Left lung (tissue), 10 donors: Measurements from ENCODE around the gene VTA1. TPM values are rescaled to one million over a fixed set of nuclear protein-coding genes. Genes with fewer than 3 reads are reported as not detected.

Source experiments
- ATAC-seq: fragments of 200-7000 bp; cut with Tn5 transposase; one replicate; pipeline ENCODE4 v1.9.1; 2020; ENCODE audit warnings: moderate library complexity
- DNase-seq, 4 donors: peaks; one replicate each; pipeline ENCODE4 v3.0.0-alpha.2; 2013 to 2020
- H3K27ac ChIP-seq, 2 donors: fragments of 200-600 bp; sonication (generic) in 1 of 2; one replicate each; pipeline versions ENCODE4 v1.5.0 to v1.8.0; 2020 to 2021
- H3K27me3 ChIP-seq, 2 donors: fragments of 200-600 bp; sonication (generic) in 1 of 2; one replicate each; pipeline versions ENCODE4 v1.5.0 to v1.8.0; 2020 to 2021
- H3K36me3 ChIP-seq, 2 donors: fragments of 200-600 bp; sonication (generic) in 1 of 2; one replicate each; pipeline versions ENCODE4 v1.5.0 to v1.8.0; 2020 to 2021
- H3K4me1 ChIP-seq, 2 donors: fragments of 200-600 bp; one replicate each; pipeline ENCODE4 v1.8.0; 2021
- H3K4me3 ChIP-seq, 2 donors: fragments of 200-600 bp; sonication (generic) in 1 of 2; one replicate each; pipeline versions ENCODE4 v1.5.0 to v1.8.0; 2020 to 2021; ENCODE audit warnings: mild to moderate bottlenecking in 1 of 2
- H3K9me3 ChIP-seq, 2 donors: fragments of 200-600 bp; sonication (generic) in 1 of 2; one replicate each; pipeline versions ENCODE4 v1.5.0 to v1.8.0; 2020 to 2021
- intact Hi-C, 2 donors: fragments of 100-400 bp; cut with DNase I; formaldehyde crosslinking; loops; one replicate each; pipeline versions ENCODE4 v1.11.2 to v1.14.2; 2022
- polyA plus RNA-seq, 6 donors: library from polyadenylated mRNA; unstranded; fragments of 120-200 nt; gene quantifications; one replicate each; pipeline ENCODE4 v1.2.1, GENCODE V29; 2013; ENCODE audit not compliant: insufficient read length in 6 of 6
- total RNA-seq, 2 donors: library from RNA; stranded (reverse); fragmentation: NEBNext Ultra II Directional; extraction: Animal tissue kit (Norgen Biotek cat#: 25700); gene quantifications; one replicate each; pipeline ENCODE4 v1.2.1, GENCODE V29; 2021
- TF ChIP-seq, protein P1 (sequence below), 2 donors: fragments of 200-600 bp; sonication (generic) in 1 of 2; IDR thresholded peaks; one replicate each; pipeline versions ENCODE4 v1.5.0 to v1.8.0; 2021; ENCODE audit warnings: antibody characterized with exemption in 2 of 2
- donor health status: DM: no; HTN: yes; CAD: no.
- donor health status: DM: no; HTN: no; CAD: no.

VTA1 gene
- total and polyA plus RNA-seq, 8 donors: 33.2 to 73.5 (median 66.5) TPM

- intact Hi-C loops: no loop called here
- TF ChIP-seq, protein P1, sequence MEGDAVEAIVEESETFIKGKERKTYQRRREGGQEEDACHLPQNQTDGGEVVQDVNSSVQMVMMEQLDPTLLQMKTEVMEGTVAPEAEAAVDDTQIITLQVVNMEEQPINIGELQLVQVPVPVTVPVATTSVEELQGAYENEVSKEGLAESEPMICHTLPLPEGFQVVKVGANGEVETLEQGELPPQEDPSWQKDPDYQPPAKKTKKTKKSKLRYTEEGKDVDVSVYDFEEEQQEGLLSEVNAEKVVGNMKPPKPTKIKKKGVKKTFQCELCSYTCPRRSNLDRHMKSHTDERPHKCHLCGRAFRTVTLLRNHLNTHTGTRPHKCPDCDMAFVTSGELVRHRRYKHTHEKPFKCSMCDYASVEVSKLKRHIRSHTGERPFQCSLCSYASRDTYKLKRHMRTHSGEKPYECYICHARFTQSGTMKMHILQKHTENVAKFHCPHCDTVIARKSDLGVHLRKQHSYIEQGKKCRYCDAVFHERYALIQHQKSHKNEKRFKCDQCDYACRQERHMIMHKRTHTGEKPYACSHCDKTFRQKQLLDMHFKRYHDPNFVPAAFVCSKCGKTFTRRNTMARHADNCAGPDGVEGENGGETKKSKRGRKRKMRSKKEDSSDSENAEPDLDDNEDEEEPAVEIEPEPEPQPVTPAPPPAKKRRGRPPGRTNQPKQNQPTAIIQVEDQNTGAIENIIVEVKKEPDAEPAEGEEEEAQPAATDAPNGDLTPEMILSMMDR (IDR thresholded peaks at IDR 0.05): no peak
- DNase-seq: no peak
- Histone ChIP-seq H3K36me3 (no peaks in the 10 kb centered on the region), H3K4me3 (no peak overlapping the region), H3K9me3 (no peaks in the 10 kb centered on the region), H3K4me1 (no peaks in the 10 kb centered on the region), H3K27me3 (no peaks in the 10 kb centered on the region), H3K27ac (no peak overlapping the region)
- no peak for ATAC-seq
These were observed 108.7 kb downstream of the VTA1 start for GRCh38 chr6:142255785-142256184.

DNA sequence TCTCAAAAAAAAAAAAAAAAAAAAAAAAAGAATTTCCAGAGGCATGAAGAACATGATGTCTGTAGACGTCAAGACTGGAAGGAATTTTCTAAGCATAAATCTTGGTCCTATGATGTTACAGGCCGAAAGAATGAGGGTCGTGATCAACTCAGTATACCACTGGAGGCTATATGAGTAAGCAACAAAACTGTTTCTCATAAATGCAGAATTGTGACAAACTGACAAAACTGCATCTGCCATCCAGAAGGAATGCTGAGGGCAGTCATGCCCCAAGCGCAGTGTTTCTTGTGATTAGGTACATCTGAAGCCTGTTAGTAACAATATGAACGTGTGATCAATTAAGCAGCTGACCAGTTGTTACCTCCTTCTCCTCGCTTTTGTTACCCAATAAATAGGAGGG, 111.2 kb downstream of the VTA1 start:
- no peaks in the 10 kb centered on the region for H3K9me3 ChIP-seq
- no peaks in the 10 kb centered on the region for H3K27me3 ChIP-seq
- no peak overlapping the region for H3K4me3 ChIP-seq
- intact Hi-C loops: no loop called here
- H3K27ac ChIP-seq: no peak overlapping the region
- TF ChIP-seq, protein P1 (IDR thresholded peaks at IDR 0.05): no peak
- H3K36me3 ChIP-seq: no peaks in the 10 kb centered on the region
- DNase-seq: no peak
- ATAC-seq: no peak
- H3K4me1 ChIP-seq: no peaks in the 10 kb centered on the region

DNA sequence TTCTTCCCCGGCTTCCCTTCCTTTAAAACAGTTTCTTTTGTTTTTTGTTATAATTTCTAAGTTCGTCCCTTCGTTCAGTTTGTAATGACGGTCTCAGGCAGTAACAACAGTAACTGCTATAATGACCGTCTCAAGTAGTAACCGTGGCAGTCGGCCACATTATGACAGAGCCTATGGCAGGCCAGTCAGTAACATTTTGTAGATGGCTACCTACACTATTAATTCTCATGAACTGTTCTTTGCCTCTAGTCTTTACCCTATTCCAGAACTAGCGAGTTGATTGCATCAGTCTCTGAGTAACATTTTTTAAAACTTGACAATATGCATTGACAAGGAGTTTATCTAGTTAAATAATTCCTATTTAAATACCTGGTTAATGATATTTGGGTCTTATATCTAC, 111.7 kb downstream of the VTA1 start:
- Histone ChIP-seq H3K36me3 (no peaks in the 10 kb centered on the region), H3K4me1 (no peaks in the 10 kb centered on the region), H3K27me3 (no peaks in the 10 kb centered on the region), H3K27ac (no peak overlapping the region), H3K4me3 (no peak overlapping the region), H3K9me3 (no peaks in the 10 kb centered on the region)
- intact Hi-C loops: no loop called here
- no peak for ATAC-seq
- DNase-seq: no peak
- TF ChIP-seq, protein P1 (IDR thresholded peaks at IDR 0.05): no peak

DNA sequence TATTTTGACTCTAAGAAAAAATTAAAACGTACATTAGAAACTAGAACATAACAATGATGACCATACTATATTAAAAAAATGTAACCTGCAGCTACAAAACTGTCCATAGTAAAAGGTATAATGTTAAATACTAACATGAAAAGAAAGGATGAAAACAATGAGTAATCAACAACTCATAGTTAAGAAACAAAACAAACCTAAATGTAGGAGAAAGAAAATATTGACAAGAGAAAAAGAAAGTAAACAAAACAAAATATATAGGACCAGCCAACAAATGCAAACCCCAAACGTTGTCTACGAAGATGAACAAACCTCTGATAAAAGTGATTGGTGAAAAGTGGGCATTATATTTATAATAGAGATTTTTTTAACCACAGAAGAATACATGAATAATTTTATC, 113.7 kb downstream of the VTA1 start:
- no peaks in the 10 kb centered on the region for H3K4me1 ChIP-seq
- H3K27ac ChIP-seq: no peak overlapping the region
- TF ChIP-seq, protein P1 (IDR thresholded peaks at IDR 0.05): no peak
- DNase-seq (no peak), ATAC-seq (no peak)
- H3K9me3 ChIP-seq: no peaks in the 10 kb centered on the region
- H3K27me3 ChIP-seq: no peaks in the 10 kb centered on the region
- no peak overlapping the region for H3K4me3 ChIP-seq
- intact Hi-C loops: no loop called here
- H3K36me3 ChIP-seq: no peaks in the 10 kb centered on the region

DNA sequence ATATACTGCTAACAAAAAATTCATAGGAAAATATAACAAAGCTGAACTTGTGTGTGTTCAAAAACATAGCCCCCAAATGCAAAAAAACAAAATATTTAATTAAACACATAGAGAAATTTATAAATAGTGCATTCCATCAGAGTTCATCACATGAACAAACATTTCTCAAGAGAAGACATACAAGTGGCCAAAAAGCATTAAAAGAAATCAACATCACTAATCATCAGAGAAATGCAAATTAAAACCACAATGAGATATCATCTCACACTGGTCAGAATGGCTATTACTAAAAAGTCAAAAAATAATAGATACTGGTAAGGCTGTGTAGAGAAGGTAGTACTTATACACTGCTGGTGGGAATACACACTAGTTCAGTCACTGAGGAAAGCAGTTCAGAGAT, 115.2 kb downstream of the VTA1 start:
- DNase-seq (no peak), ATAC-seq (no peak)
- no peaks in the 10 kb centered on the region for H3K9me3 ChIP-seq
- H3K4me3 ChIP-seq: no peak overlapping the region
- H3K27ac ChIP-seq: no peak overlapping the region
- TF ChIP-seq, protein P1 (IDR thresholded peaks at IDR 0.05): no peak
- no peaks in the 10 kb centered on the region for H3K36me3 ChIP-seq
- H3K4me1 ChIP-seq: no peaks in the 10 kb centered on the region
- H3K27me3 ChIP-seq: no peaks in the 10 kb centered on the region
- intact Hi-C loops: no loop called here
